ENCODE measurements around the gene IGFN1. TPM values are rescaled to one million over a fixed set of nuclear protein-coding genes. Genes with fewer than 3 reads are reported as not detected.

Gene IGFN1
- total and polyA plus RNA-seq, 7 donors: under 0.01 to 0.55 (median 0.14) TPM; not detected in 3

GRCh38 chr1:201214886-201215285 lies 24.3 kb downstream of the IGFN1 start:
- 82 to 91% methylated on average over 5 of the region's 5 CpGs for WGBS, 2 donors
- H3K9me3 ChIP-seq: no peaks in the 10 kb centered on the region
- no peaks in the 10 kb centered on the region for H3K36me3 ChIP-seq
- intact Hi-C loops (cut with DNase I): no loop called here
- DNase-seq: no peak
- TF ChIP-seq EP300 (IDR thresholded peaks at IDR 0.05): no peak
- TF ChIP-seq POLR2AphosphoS5 (IDR thresholded peaks at IDR 0.05): no peak
- TF ChIP-seq CTCF (IDR thresholded peaks at IDR 0.05): no peak
- no peak for TF ChIP-seq POLR2A (IDR thresholded peaks at IDR 0.05)
- no peaks in the 10 kb centered on the region for H3K27me3 ChIP-seq
- H3K4me3 ChIP-seq: no peak overlapping the region
- H3K4me1 ChIP-seq: no peaks in the 10 kb centered on the region
- no peak overlapping the region for H3K27ac ChIP-seq

GRCh38 chr1:201215531-201216357 lies 25.1 kb downstream of the IGFN1 start:
- Histone ChIP-seq H3K27me3 (no peaks in the 10 kb centered on the region), H3K4me1 (no peaks in the 10 kb centered on the region), H3K9me3 (no peaks in the 10 kb centered on the region), H3K36me3 (no peaks in the 10 kb centered on the region), H3K4me3 (no peak overlapping the region), H3K27ac (no peak overlapping the region)
- intact Hi-C loops (cut with DNase I): no loop called here
- WGBS, 2 donors: 90 to 92% methylated on average over 12 of the region's 12 CpGs
- TF ChIP-seq EP300 (IDR thresholded peaks at IDR 0.05): no peak
- TF ChIP-seq POLR2AphosphoS5 (IDR thresholded peaks at IDR 0.05): no peak
- TF ChIP-seq POLR2A (IDR thresholded peaks at IDR 0.05): no peak
- no peak for TF ChIP-seq CTCF (IDR thresholded peaks at IDR 0.05)
- DNase-seq: no peak

GRCh38 chr1:201216395-201217085 lies 25.9 kb downstream of the IGFN1 start:
- intact Hi-C loops (cut with DNase I): no loop called here
- TF ChIP-seq POLR2A (IDR thresholded peaks at IDR 0.05) (no peak), CTCF (IDR thresholded peaks at IDR 0.05) (no peak), EP300 (IDR thresholded peaks at IDR 0.05) (no peak), POLR2AphosphoS5 (IDR thresholded peaks at IDR 0.05) (no peak)
- 81 to 84% methylated on average over 20 of the region's 20 CpGs for WGBS, 2 donors
- no peaks in the 10 kb centered on the region for H3K36me3 ChIP-seq
- H3K9me3 ChIP-seq: no peaks in the 10 kb centered on the region
- no peak overlapping the region for H3K4me3 ChIP-seq
- no peaks in the 10 kb centered on the region for H3K4me1 ChIP-seq
- no peak overlapping the region for H3K27ac ChIP-seq
- H3K27me3 ChIP-seq: no peaks in the 10 kb centered on the region
- no peak for DNase-seq

GRCh38 chr1:201217146-201217545 lies 26.5 kb downstream of the IGFN1 start:
- 91 to 92% methylated on average over 14 of the region's 14 CpGs for WGBS, 2 donors
- Histone ChIP-seq H3K27ac (no peak overlapping the region), H3K27me3 (no peaks in the 10 kb centered on the region), H3K4me3 (no peak overlapping the region), H3K4me1 (no peaks in the 10 kb centered on the region), H3K36me3 (no peaks in the 10 kb centered on the region), H3K9me3 (no peaks in the 10 kb centered on the region)
- no peak for DNase-seq
- intact Hi-C loops (cut with DNase I): no loop called here
- no peak for TF ChIP-seq CTCF (IDR thresholded peaks at IDR 0.05)
- no peak for TF ChIP-seq POLR2AphosphoS5 (IDR thresholded peaks at IDR 0.05)
- TF ChIP-seq POLR2A (IDR thresholded peaks at IDR 0.05): no peak
- TF ChIP-seq EP300 (IDR thresholded peaks at IDR 0.05): no peak
